ENCODE measurements around the gene LRMDA.

DNA sequence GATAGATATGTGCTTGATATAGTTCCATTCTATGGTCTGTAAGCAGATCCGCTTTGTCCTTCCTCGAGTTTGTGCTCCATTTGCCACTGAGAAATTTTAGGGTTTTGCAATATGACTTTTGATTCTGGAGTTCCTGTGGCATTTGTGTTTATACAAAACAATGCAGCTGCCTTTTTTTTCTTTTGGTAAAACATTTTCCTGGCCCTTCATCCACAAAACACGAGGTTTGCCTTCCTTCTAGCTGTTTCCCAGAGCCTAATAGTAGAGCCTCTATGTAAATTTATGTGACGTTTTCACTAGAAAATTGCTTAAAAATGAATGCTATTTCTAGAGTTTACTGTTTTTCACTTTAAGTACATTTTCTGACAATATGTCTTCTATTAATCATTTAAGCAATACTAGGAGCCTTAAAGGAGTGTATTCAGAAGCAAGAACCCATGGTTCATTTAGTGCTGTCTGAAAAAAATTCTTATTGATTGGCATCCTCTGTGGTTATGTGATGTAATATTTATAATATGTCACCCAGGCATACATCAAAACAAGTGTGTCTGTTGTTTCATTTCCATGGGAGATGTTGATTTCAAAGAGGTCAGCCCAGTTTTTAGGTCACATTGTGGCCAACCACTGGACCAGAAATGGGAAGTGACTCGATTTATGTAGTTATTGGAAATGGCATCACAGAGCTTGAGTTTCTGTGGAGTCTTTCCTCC lies 618.3 kb downstream of the LRMDA start:
- TF ChIP-seq, protein P1, sequence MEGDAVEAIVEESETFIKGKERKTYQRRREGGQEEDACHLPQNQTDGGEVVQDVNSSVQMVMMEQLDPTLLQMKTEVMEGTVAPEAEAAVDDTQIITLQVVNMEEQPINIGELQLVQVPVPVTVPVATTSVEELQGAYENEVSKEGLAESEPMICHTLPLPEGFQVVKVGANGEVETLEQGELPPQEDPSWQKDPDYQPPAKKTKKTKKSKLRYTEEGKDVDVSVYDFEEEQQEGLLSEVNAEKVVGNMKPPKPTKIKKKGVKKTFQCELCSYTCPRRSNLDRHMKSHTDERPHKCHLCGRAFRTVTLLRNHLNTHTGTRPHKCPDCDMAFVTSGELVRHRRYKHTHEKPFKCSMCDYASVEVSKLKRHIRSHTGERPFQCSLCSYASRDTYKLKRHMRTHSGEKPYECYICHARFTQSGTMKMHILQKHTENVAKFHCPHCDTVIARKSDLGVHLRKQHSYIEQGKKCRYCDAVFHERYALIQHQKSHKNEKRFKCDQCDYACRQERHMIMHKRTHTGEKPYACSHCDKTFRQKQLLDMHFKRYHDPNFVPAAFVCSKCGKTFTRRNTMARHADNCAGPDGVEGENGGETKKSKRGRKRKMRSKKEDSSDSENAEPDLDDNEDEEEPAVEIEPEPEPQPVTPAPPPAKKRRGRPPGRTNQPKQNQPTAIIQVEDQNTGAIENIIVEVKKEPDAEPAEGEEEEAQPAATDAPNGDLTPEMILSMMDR (optimal IDR thresholded peaks at IDR 0.05 in 1 of 3, IDR thresholded peaks at IDR 0.05 in 1 of 3, conservative IDR thresholded peaks at IDR 0.05 in 1 of 3; ENCODE audit: extremely low read depth in 1 of 3, insufficient read depth in 2 of 3, low read length in 3 of 3): no peak
- no peak for TF ChIP-seq EZH2 (IDR thresholded peaks at IDR 0.05; ENCODE audit: low read length)

Data from keratinocyte (primary cell).